Heart right ventricle (tissue), 16 donors: ENCODE results near the gene RNF144A. TPM values are rescaled to one million over a fixed set of nuclear protein-coding genes. Genes with fewer than 3 reads are reported as not detected.

Experiments
- ATAC-seq, 8 donors: fragments of 200-7000 bp; cut with Tn5 transposase; one replicate each; pipeline ENCODE4 v1.9.1; 2020; ENCODE audit warnings: mild to moderate bottlenecking in 8 of 8, moderate library complexity in 8 of 8, moderate number of reproducible peaks in 1 of 8
- DNase-seq, 2 donors: peaks; one replicate each; pipeline ENCODE4 v3.0.0-alpha.2; 2020
- H3K27ac ChIP-seq, 10 donors: fragments of 200-600 bp; sonication (generic) in 2 of 10; one replicate each; pipeline versions ENCODE4 v1.5.0 to v1.8.0; 2020 to 2022; ENCODE audit warnings: mild to moderate bottlenecking in 3 of 10
- H3K27me3 ChIP-seq, 7 donors: fragments of 200-600 bp; one replicate each; pipeline ENCODE4 v1.8.0; 2021 to 2022; ENCODE audit warnings: mild to moderate bottlenecking in 2 of 7
- H3K36me3 ChIP-seq, 9 donors: fragments of 200-600 bp; sonication (generic) in 1 of 9; one replicate each; pipeline versions ENCODE4 v1.5.0 to v1.8.0; 2020 to 2022; ENCODE audit warnings: mild to moderate bottlenecking in 2 of 9
- H3K4me1 ChIP-seq, 9 donors: fragments of 200-600 bp; sonication (generic) in 1 of 9; one replicate each; pipeline versions ENCODE4 v1.5.0 to v1.8.0; 2020 to 2022; ENCODE audit warnings: mild to moderate bottlenecking in 4 of 9
- H3K4me3 ChIP-seq, 10 donors: fragments of 200-600 bp; sonication (generic) in 2 of 10; one replicate each; pipeline versions ENCODE4 v1.5.0 to v1.8.0; 2020 to 2022; ENCODE audit warnings: mild to moderate bottlenecking in 7 of 10, moderate library complexity in 2 of 10
- H3K9me3 ChIP-seq, 11 donors: fragments of 200-600 bp in 10 of 11; sonication (generic) in 2 of 11; one replicate each; pipeline versions ENCODE4 v1.5.0 to v1.8.0; 2013 to 2022; ENCODE audit warnings: mild to moderate bottlenecking in 2 of 11, control low read depth in 1 of 11, moderate library complexity in 1 of 11
- WGBS, 2 donors: extraction: QIAGEN DNeasy Blood & Tissue Kit; methylation state at CpG; one replicate each; pipeline ENCODE4 v1.1.7; 2013; ENCODE audit warnings: inconsistent platforms in 1 of 2; 5-methylcytosine and 5-hydroxymethylcytosine counted together
- intact Hi-C, 10 donors: fragments of 100-400 bp; cut with DNase I; formaldehyde crosslinking; loops; one replicate each; pipeline versions ENCODE4 v1.11.1 to v1.14.2; 2022
- polyA plus RNA-seq, 2 donors: library from polyadenylated mRNA; stranded (reverse); fragments of 200-250 nt; gene quantifications; one replicate each; pipeline ENCODE4 v1.2.3, GENCODE V29; 2013
- total RNA-seq, 10 donors: library from RNA; stranded (reverse); fragmentation: NEBNext Ultra II Directional in 3 of 10; extraction: Animal tissue kit (Norgen Biotek cat#: 25700) in 3 of 10; gene quantifications; one replicate each; pipeline versions ENCODE4 v1.2.1 to v1.2.4, GENCODE V29; 2021 to 2023
- TF ChIP-seq, protein P1 (sequence below), 9 donors: fragments of 200-600 bp; sonication (generic) in 2 of 9; IDR thresholded peaks; one replicate each; pipeline versions ENCODE4 v1.5.0 to v1.8.0; 2021 to 2022; ENCODE audit warnings: antibody characterized with exemption in 9 of 9, mild to moderate bottlenecking in 5 of 9, moderate library complexity in 1 of 9
- donor health status: Arrhythmogenic right ventricular cardiomyopathy.
- donor health status: ischemic (EF 13 %, LVEDD 7.1; RV severe dilation, severe dysfunction).
- donor health status: healthy with polysubstance abuse.
- donor health status: DM: no; HTN: yes; CAD: no.
- donor health status: DM: no; HTN: no; CAD: no.
- donor health status: ischemic (EF 25% LVEDD 6.9; RV normal size, moderate dysfunction).
- donor health status: ischemic (EF 25% LVEDD 5.7; RV mildly dilated, moderate dysfunction).
- donor health status: healthy.
- donor health status: DM: yes; HTN: yes; CAD: no.
- donor health status: Ischemic cardiomyopathy.
- donor health status: ischemic (EF 35%, LVEDD 5.7; RV mildly dilated, moderate dysfunction).
- donor health status: nonischemic (EF 11% LVEDD 7.7; RV severe dilation, severe dysfunction).
- donor health status: DM: yes; HTN: yes; CAD: no.
- donor health status: PGD.
- donor health status: ischemic (EF 29% LVEDD 5.4; RV normal size, mild dysfunction).
- donor health status: nonischemic (EF 23%, LVEDD 6.1; RV moderate dilation, normal function).

Gene RNF144A
- total and polyA plus RNA-seq, 12 donors = 3.6 to 19.7 (median 11.6) TPM

DNA sequence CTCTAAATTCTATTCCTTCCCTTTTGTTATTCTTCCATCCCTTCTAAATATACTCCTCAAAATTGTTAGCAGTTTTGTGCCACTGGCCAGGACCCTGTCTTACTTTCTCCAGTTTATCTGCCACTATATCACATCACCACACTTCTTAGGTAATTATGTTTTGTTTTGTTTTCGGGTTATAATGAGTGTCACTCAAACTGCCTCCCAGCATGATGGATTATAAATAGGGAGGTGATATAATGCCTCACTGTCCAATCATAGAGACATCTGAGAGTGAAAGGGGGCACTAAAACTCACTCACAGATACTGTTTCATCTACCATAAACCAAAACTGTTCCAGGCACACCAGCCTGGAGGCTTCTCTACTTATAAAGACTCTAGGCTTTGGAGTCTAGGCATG lies 36.2 kb upstream of the RNF144A start:
- 70 to 72% methylated on average over 1 of the region's 1 CpG for WGBS, 2 donors
- H3K4me3 ChIP-seq = peak overlapping the region in 1 of 10 donors; percentile 64
- H3K27me3 ChIP-seq = no peaks in the 10 kb centered on the region
- peaks cover 0 to 18% (median 0%) of the 10 kb centered on the region in 9 donors for H3K36me3 ChIP-seq
- DNase-seq (no peak), ATAC-seq (no peak)
- H3K27ac ChIP-seq = peak overlapping the region in 3 of 10 donors; percentile 2 to 68 (median 21)
- TF ChIP-seq, protein P1, sequence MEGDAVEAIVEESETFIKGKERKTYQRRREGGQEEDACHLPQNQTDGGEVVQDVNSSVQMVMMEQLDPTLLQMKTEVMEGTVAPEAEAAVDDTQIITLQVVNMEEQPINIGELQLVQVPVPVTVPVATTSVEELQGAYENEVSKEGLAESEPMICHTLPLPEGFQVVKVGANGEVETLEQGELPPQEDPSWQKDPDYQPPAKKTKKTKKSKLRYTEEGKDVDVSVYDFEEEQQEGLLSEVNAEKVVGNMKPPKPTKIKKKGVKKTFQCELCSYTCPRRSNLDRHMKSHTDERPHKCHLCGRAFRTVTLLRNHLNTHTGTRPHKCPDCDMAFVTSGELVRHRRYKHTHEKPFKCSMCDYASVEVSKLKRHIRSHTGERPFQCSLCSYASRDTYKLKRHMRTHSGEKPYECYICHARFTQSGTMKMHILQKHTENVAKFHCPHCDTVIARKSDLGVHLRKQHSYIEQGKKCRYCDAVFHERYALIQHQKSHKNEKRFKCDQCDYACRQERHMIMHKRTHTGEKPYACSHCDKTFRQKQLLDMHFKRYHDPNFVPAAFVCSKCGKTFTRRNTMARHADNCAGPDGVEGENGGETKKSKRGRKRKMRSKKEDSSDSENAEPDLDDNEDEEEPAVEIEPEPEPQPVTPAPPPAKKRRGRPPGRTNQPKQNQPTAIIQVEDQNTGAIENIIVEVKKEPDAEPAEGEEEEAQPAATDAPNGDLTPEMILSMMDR (IDR thresholded peaks at IDR 0.05) = no peak
- H3K4me1 ChIP-seq = peaks cover 0 to 64% (median 35%) of the 10 kb centered on the region in 9 donors
- intact Hi-C loops = no loop called here
- H3K9me3 ChIP-seq = peaks cover 0 to 5% (median 0%) of the 10 kb centered on the region in 11 donors

- ATAC-seq = no peak
- H3K9me3 ChIP-seq = peaks cover 0 to 5% (median 0%) of the 10 kb centered on the region in 11 donors
- peaks cover 0 to 23% (median 0%) of the 10 kb centered on the region in 9 donors for H3K36me3 ChIP-seq
- H3K4me1 ChIP-seq = peaks cover 0 to 64% (median 35%) of the 10 kb centered on the region in 9 donors
- no peak for DNase-seq
- no peak overlapping the region for H3K4me3 ChIP-seq
- 91 to 92% methylated on average over 5 of the region's 5 CpGs for WGBS, 2 donors
- intact Hi-C loops = no loop called here
- H3K27me3 ChIP-seq = no peaks in the 10 kb centered on the region
- TF ChIP-seq, protein P1 (IDR thresholded peaks at IDR 0.05) = no peak
- H3K27ac ChIP-seq = peak overlapping the region in 2 of 10 donors; percentile 21 to 68
These were observed 35.7 kb upstream of the RNF144A start for GRCh38 chr2:6881516-6881915.

DNA sequence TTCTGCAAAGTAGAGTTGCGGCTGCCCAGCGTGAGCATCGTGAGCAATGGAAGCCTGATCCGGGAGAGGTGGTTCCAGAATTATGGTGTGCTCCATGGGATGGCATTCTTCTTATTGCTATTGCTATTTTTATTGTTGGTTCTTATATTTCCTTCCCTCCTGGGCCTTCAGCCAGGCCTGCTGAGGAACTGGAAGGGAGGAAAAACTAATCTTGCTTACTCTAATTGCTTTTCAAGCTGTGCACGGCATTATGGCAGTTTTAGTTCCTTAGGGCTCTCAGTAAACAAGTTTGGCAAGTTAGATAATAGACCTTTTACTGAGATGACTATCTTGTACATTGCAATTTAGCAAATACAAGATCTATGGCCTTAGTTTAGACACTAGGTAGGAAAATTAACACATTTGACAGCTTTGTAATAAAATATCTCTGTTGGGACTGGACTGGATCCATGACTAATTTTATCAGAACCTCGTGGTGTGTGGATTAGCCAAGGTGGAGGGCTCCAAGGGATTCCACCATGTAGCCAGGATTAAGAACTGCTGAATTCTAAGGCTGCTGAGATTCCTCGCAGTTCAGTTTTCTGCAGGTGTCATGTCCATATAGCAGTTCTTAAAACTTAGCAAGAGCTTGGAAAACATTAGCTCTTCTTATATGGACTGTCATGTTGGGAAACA lies 33.6 kb upstream of the RNF144A start:
- peaks cover 0 to 5% (median 0%) of the 10 kb centered on the region in 11 donors for H3K9me3 ChIP-seq
- TF ChIP-seq, protein P1 (IDR thresholded peaks at IDR 0.05) = no peak
- ATAC-seq (peak in 7 of 8 donors; percentile 39 to 80 (median 64)), DNase-seq (peak in 1 of 2 donors; percentile 56)
- intact Hi-C loops = no loop called here
- no peaks in the 10 kb centered on the region for H3K27me3 ChIP-seq
- H3K27ac ChIP-seq = peak overlapping the region in 7 of 10 donors; percentile 10 to 65 (median 43)
- H3K4me1 ChIP-seq = peaks cover 0 to 49% (median 29%) of the 10 kb centered on the region in 9 donors
- H3K36me3 ChIP-seq = peaks cover 0 to 44% (median 0%) of the 10 kb centered on the region in 9 donors
- 52 to 55% methylated on average over 7 of the region's 7 CpGs for WGBS, 2 donors
- peak overlapping the region in 1 of 10 donors; percentile 19 for H3K4me3 ChIP-seq

GRCh38 chr2:6885551-6885950 lies 31.7 kb upstream of the RNF144A start:
- Histone ChIP-seq H3K9me3 (no peaks in the 10 kb centered on the region), H3K27ac (no peak overlapping the region), H3K27me3 (no peaks in the 10 kb centered on the region), H3K4me1 (peaks cover 0 to 39% (median 26%) of the 10 kb centered on the region in 9 donors), H3K4me3 (no peak overlapping the region), H3K36me3 (peaks cover 0 to 63% (median 0%) of the 10 kb centered on the region in 9 donors)
- intact Hi-C loops = no loop called here
- ATAC-seq (no peak), DNase-seq (no peak)
- TF ChIP-seq, protein P1 (IDR thresholded peaks at IDR 0.05) = no peak
- WGBS, 2 donors = 85% methylated on average over 2 of the region's 2 CpGs
